ENCODE data around the gene IQCN.

Gene IQCN

GRCh38 chr19:18261474-18261873, 12.8 kb downstream of the IQCN start:
- no peak overlapping the region for H3K4me3 ChIP-seq (replicated peaks; ENCODE audit: insufficient read depth, low read length)
- TF ChIP-seq GABPA (IDR thresholded peaks at IDR 0.05; ENCODE audit: low read depth) (no peak), SPI1 (IDR thresholded peaks at IDR 0.05; ENCODE audit: borderline replicate concordance, low read depth) (no peak), POLR2AphosphoS5 (IDR thresholded peaks at IDR 0.05; ENCODE audit: low read depth) (no peak), REST (IDR thresholded peaks at IDR 0.05; ENCODE audit: insufficient replicate concordance, low read depth) (no peak)
- TF ChIP-seq, protein P1, sequence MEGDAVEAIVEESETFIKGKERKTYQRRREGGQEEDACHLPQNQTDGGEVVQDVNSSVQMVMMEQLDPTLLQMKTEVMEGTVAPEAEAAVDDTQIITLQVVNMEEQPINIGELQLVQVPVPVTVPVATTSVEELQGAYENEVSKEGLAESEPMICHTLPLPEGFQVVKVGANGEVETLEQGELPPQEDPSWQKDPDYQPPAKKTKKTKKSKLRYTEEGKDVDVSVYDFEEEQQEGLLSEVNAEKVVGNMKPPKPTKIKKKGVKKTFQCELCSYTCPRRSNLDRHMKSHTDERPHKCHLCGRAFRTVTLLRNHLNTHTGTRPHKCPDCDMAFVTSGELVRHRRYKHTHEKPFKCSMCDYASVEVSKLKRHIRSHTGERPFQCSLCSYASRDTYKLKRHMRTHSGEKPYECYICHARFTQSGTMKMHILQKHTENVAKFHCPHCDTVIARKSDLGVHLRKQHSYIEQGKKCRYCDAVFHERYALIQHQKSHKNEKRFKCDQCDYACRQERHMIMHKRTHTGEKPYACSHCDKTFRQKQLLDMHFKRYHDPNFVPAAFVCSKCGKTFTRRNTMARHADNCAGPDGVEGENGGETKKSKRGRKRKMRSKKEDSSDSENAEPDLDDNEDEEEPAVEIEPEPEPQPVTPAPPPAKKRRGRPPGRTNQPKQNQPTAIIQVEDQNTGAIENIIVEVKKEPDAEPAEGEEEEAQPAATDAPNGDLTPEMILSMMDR (IDR thresholded peaks at IDR 0.05; ENCODE audit: insufficient read depth, low read length) = no peak
- H3K27me3 ChIP-seq (ENCODE audit: insufficient read depth, poor library complexity, severe bottlenecking) = no peaks in the 10 kb centered on the region
- no peak for DNase-seq (ENCODE audit: low read depth in 1 of 2, low spot score in 1 of 2)
- H3K27ac ChIP-seq (replicated peaks) = no peak overlapping the region

DNA sequence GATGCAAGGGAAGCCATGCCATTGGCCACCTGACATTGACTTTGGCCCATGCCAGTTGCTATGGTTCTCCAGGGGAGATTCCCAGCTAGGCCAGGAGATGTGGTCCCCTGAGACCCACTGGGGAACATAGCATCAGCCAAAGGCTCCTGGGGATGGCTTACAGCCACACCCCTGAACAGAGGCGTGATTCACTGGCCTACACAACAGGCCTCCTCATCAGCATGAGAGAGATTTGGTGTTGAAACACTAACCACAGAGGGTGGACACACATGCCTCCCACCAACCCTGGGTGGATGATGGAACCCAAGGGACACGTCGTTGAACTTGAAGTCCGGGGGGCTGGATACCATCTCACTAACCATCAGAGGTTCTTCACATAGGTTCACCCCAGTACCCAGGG, 14.4 kb downstream of the IQCN start:
- H3K27me3 ChIP-seq (ENCODE audit: insufficient read depth, poor library complexity, severe bottlenecking) = no peaks in the 10 kb centered on the region
- no peak overlapping the region for H3K27ac ChIP-seq (replicated peaks)
- TF ChIP-seq SPI1 (IDR thresholded peaks at IDR 0.05; ENCODE audit: borderline replicate concordance, low read depth) (no peak), REST (IDR thresholded peaks at IDR 0.05; ENCODE audit: insufficient replicate concordance, low read depth) (no peak), GABPA (IDR thresholded peaks at IDR 0.05; ENCODE audit: low read depth) (no peak), POLR2AphosphoS5 (IDR thresholded peaks at IDR 0.05; ENCODE audit: low read depth) (no peak)
- TF ChIP-seq, protein P1 (IDR thresholded peaks at IDR 0.05; ENCODE audit: insufficient read depth, low read length) = no peak
- no peak for DNase-seq (ENCODE audit: low read depth in 1 of 2, low spot score in 1 of 2)
- no peak overlapping the region for H3K4me3 ChIP-seq (replicated peaks; ENCODE audit: insufficient read depth, low read length)

- no peak for DNase-seq (ENCODE audit: low read depth in 1 of 2, low spot score in 1 of 2)
- no peaks in the 10 kb centered on the region for H3K27me3 ChIP-seq (ENCODE audit: insufficient read depth, poor library complexity, severe bottlenecking)
These were observed 16.5 kb downstream of the IQCN start for GRCh38 chr19:18257503-18258470.

More at GRCh38 chr19:18257503-18258470, 16.5 kb downstream of the IQCN start:
- H3K4me3 ChIP-seq (replicated peaks; ENCODE audit: insufficient read depth, low read length) = no peak overlapping the region
- no peak overlapping the region for H3K27ac ChIP-seq (replicated peaks)
- TF ChIP-seq, protein P1 (IDR thresholded peaks at IDR 0.05; ENCODE audit: insufficient read depth, low read length) = no peak
- TF ChIP-seq POLR2AphosphoS5 (IDR thresholded peaks at IDR 0.05; ENCODE audit: low read depth) (no peak), GABPA (IDR thresholded peaks at IDR 0.05; ENCODE audit: low read depth) (no peak), REST (IDR thresholded peaks at IDR 0.05; ENCODE audit: insufficient replicate concordance, low read depth) (no peak), SPI1 (IDR thresholded peaks at IDR 0.05; ENCODE audit: borderline replicate concordance, low read depth) (no peak)
